OCI-LY7 (cell line): ENCODE measurements around the gene DAP.

ENCODE experiments used
- EZH2phosphoT487 ChIP-seq: fragments of 200-600 bp; sonication (generic); IDR thresholded peaks from 2 replicates; pipeline ENCODE4 v1.6.1; 2018; ENCODE audit warnings: low read depth, borderline replicate concordance, mild to moderate bottlenecking, mixed run types, antibody characterized with exemption, low read length, moderate library complexity, mixed read lengths
- TF ChIP-seq, protein P1 (sequence below): fragments of 200-600 bp; sonication (generic); conservative IDR thresholded peaks from 2 replicates; pipeline ENCODE4 v1.5.1; 2014; ENCODE audit warnings: mild to moderate bottlenecking, antibody characterized with exemption, low read length, moderate library complexity, mixed read lengths

DNA sequence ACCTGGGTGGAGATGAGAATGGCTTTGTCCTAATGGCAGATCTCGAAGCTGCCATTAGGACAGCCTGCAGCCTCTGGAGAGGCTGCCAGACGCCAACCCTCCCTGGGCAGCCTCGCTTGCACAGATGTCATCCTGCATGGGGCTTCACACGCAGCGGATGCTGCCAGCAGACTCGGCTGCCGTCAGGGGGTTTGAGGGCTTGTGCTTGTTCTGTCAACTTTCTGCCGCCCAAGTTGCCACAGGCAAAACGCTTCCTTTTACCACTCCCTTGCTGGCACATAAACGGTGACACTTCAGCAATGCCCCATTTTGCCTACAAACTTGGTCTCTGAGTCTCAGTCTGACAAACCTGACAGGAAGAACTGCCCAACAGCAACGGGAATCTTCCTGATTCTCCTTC is 24.7 kb downstream of the DAP start:
- TF ChIP-seq, protein P1, sequence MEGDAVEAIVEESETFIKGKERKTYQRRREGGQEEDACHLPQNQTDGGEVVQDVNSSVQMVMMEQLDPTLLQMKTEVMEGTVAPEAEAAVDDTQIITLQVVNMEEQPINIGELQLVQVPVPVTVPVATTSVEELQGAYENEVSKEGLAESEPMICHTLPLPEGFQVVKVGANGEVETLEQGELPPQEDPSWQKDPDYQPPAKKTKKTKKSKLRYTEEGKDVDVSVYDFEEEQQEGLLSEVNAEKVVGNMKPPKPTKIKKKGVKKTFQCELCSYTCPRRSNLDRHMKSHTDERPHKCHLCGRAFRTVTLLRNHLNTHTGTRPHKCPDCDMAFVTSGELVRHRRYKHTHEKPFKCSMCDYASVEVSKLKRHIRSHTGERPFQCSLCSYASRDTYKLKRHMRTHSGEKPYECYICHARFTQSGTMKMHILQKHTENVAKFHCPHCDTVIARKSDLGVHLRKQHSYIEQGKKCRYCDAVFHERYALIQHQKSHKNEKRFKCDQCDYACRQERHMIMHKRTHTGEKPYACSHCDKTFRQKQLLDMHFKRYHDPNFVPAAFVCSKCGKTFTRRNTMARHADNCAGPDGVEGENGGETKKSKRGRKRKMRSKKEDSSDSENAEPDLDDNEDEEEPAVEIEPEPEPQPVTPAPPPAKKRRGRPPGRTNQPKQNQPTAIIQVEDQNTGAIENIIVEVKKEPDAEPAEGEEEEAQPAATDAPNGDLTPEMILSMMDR, result no peak
- no peak for TF ChIP-seq EZH2phosphoT487
